B cell (primary cell): ENCODE results near the gene CYB5RL. TPM values are rescaled to one million over a fixed set of nuclear protein-coding genes. Genes with fewer than 3 reads are reported as not detected.

Experiments used
- ATAC-seq: fragments of 200-7000 bp; cut with Tn5 transposase; one replicate; pipeline ENCODE4 v1.10.0; 2021; ENCODE audit warnings: low read depth, mild to moderate bottlenecking, moderate number of reproducible peaks, moderate library complexity
- CTCF ChIA-PET: fragments of 350-600 bp; sonication (Branson Sonifier 250); formaldehyde crosslinking; loops from one replicate; lab custom pipeline; 2021; ENCODE audit warnings: antibody characterized with exemption, inconsistent platforms; lab: Charles Lee
- POLR2A ChIA-PET: fragments of 350-600 bp; sonication (Branson Sonifier 250); formaldehyde crosslinking; loops from one replicate; lab custom pipeline; 2021; ENCODE audit warnings: antibody characterized with exemption; lab: Charles Lee
- DNase-seq: peaks from one replicate; pipeline ENCODE4 v3.0.0; 2013
- H2AFZ ChIP-seq: 2 replicates; pipeline ENCODE4 v1.6.1; 2012; ENCODE audit warnings: mild to moderate bottlenecking, low read depth, low read length; ENCODE audit not compliant: insufficient read depth, poor library complexity, severe bottlenecking
- H3K27ac ChIP-seq, 2 donors: 1 replicate in 1 of 2; 2 replicates in 1 of 2; pipeline ENCODE4 v1.5.1; 2012 to 2013; ENCODE audit warnings: low read length in 2 of 2, mild to moderate bottlenecking in 2 of 2, moderate library complexity in 1 of 2
- H3K27me3 ChIP-seq, 4 experiments: fragments of 200-600 bp in 1 of 4; sonication (generic) in 1 of 4; replicated peaks in 1 of 4; 1 replicate in 2 of 4; 2 replicates in 2 of 4; pipeline versions ENCODE4 v1.6.1 to v1.7.0; 2013 to 2016; ENCODE audit warnings: low read length in 3 of 4, mild to moderate bottlenecking in 2 of 4, mixed read lengths in 1 of 4, moderate library complexity in 1 of 4; ENCODE audit not compliant: insufficient read depth in 4 of 4, control insufficient read depth in 3 of 4; ENCODE audit errors: control extremely low read depth in 1 of 4
- H3K36me3 ChIP-seq, 2 experiments: replicated peaks in 1 of 2; 1 replicate in 1 of 2; 2 replicates in 1 of 2; pipeline versions ENCODE4 v1.6.1 to v1.7.1; 2013; ENCODE audit warnings: low read length in 1 of 2; ENCODE audit not compliant: insufficient read depth in 2 of 2, control insufficient read depth in 1 of 2; ENCODE audit errors: control extremely low read depth in 1 of 2, extremely low read depth in 1 of 2
- H3K4me1 ChIP-seq, 2 donors: fragments of 200-600 bp in 1 of 2; sonication (generic) in 1 of 2; 1 replicate in 1 of 2; 2 replicates in 1 of 2; pipeline versions ENCODE4 v1.5.1 to v1.6.1; 2013 to 2017; ENCODE audit warnings: low read length in 2 of 2; ENCODE audit not compliant: control insufficient read depth in 2 of 2, insufficient read depth in 2 of 2
- H3K4me2 ChIP-seq: replicated peaks from 2 replicates; pipeline ENCODE3; 2012; ENCODE audit warnings: mild to moderate bottlenecking, low read depth, low read length; ENCODE audit not compliant: poor library complexity, severe bottlenecking
- H3K4me3 ChIP-seq, 5 experiments: fragments of 200-600 bp in 1 of 5; sonication (generic) in 1 of 5; 1 replicate in 3 of 5; 2 replicates in 2 of 5; pipeline versions ENCODE4 v1.5.1 to v1.7.0; 2011 to 2016; ENCODE audit warnings: low read length in 4 of 5, mild to moderate bottlenecking in 4 of 5, low read depth in 2 of 5, control low read depth in 1 of 5, moderate library complexity in 1 of 5; ENCODE audit not compliant: insufficient read depth in 1 of 5; ENCODE audit errors: control extremely low read depth in 1 of 5, extremely low read depth in 1 of 5
- H3K79me2 ChIP-seq: fragments of 200-600 bp; sonication (generic); one replicate; pipeline ENCODE4 v1.6.0; 2016; ENCODE audit warnings: low read length; ENCODE audit not compliant: control insufficient read depth, insufficient read depth
- H3K9ac ChIP-seq: fragments of 200-600 bp; sonication (generic); 2 replicates; pipeline ENCODE4 v1.6.1; 2017; ENCODE audit warnings: mild to moderate bottlenecking, low read length, moderate library complexity
- H3K9me3 ChIP-seq, 3 donors: one replicate each; pipeline versions ENCODE4 v1.6.1 to v1.7.1; 2013; ENCODE audit warnings: low read length in 2 of 3; ENCODE audit not compliant: control insufficient read depth in 2 of 3, insufficient read depth in 1 of 3; ENCODE audit errors: control extremely low read depth in 1 of 3
- H4K20me1 ChIP-seq: 2 replicates; pipeline ENCODE4 v1.6.0; 2012; ENCODE audit warnings: mild to moderate bottlenecking, low read length; ENCODE audit not compliant: insufficient read depth, control insufficient read depth, poor library complexity, severe bottlenecking
- H3K27ac Mint-ChIP-seq: one replicate; pipeline ENCODE4 v1.8.0; 2021; ENCODE audit warnings: mixed read lengths
- H3K27me3 Mint-ChIP-seq: one replicate; pipeline ENCODE4 v1.8.0; 2021; ENCODE audit warnings: mixed read lengths
- H3K4me1 Mint-ChIP-seq: one replicate; pipeline ENCODE4 v1.8.0; 2021; ENCODE audit warnings: mixed read lengths
- H3K4me3 Mint-ChIP-seq: one replicate; pipeline ENCODE4 v1.8.0; 2021; ENCODE audit warnings: mixed read lengths
- H3K9me3 Mint-ChIP-seq: one replicate; pipeline ENCODE4 v1.8.0; 2022; ENCODE audit warnings: mixed read lengths; ENCODE audit not compliant: insufficient read depth
- EZH2 ChIP-seq: IDR thresholded peaks from 2 replicates; pipeline ENCODE4 v1.6.1; 2012; ENCODE audit warnings: borderline replicate concordance, low read depth, mild to moderate bottlenecking, moderate library complexity, low read length; ENCODE audit not compliant: insufficient read depth, poor library complexity, severe bottlenecking
- WGBS: methylation state at CpG from one replicate; pipeline ENCODE4 v1.1.5; 2013; ENCODE audit warnings: missing lambda C conversion rate; ENCODE audit not compliant: insufficient coverage; 5-methylcytosine and 5-hydroxymethylcytosine counted together
- intact Hi-C: fragments of 100-400 bp; cut with micrococcal nuclease; formaldehyde crosslinking; loops from one replicate; pipeline ENCODE4 v1.10.0; 2022
- polyA plus RNA-seq: library from polyadenylated mRNA; depleted of rRNA; stranded (reverse); fragments of >200 nt; gene quantifications from 2 replicates; pipeline ENCODE4 v1.2.3, GENCODE V29; 2012
- total RNA-seq, 2 donors: library from RNA; stranded (reverse); fragments of 120-200 nt in 1 of 2; gene quantifications; 1 replicate in 1 of 2; 2 replicates in 1 of 2; pipeline versions ENCODE4 v1.2.3 to v1.2.4, GENCODE V29; 2013 to 2022
- TF ChIP-seq, protein P1 (sequence below): fragments of 200-600 bp; IDR thresholded peaks from one replicate; pipeline ENCODE4 v1.8.0; 2022; ENCODE audit warnings: antibody characterized with exemption, mild to moderate bottlenecking

The CYB5RL gene
- total and polyA plus RNA-seq, 2 donors (not counting 1 experiment from before 2014, with no cell fraction given), result 7.9 to 12.4 TPM

DNA sequence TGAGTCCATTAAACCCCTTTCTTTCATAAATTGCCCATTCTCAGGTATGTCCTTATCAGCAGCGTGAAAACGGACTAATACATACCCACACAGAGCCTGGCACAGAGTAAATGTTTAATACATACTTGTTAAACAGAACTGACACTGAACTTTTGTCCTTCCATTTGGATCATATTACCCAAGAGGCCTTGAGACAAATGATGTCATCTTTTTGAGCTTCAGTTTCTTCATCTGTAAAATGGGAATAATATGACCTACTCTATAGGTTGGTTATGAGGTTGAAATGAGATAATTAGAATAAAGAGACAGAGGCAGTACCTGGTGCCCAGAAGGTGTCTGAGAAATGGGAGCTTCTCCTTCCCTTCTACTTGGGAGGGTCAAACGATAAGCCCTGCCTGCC, 13.8 kb downstream of the CYB5RL start:
- H3K36me3 ChIP-seq, result peaks cover 0 to 8% of the 10 kb centered on the region in 2 experiments
- H3K9ac ChIP-seq, result no peak overlapping the region
- intact Hi-C loops, result no loop called here
- no peak for ATAC-seq
- Mint-ChIP-seq H3K27me3 (no peaks in the 10 kb centered on the region), H3K4me3 (no peak overlapping the region), H3K4me1 (no peaks in the 10 kb centered on the region), H3K27ac (no peak overlapping the region), H3K9me3 (no peaks in the 10 kb centered on the region)
- TF ChIP-seq, protein P1, sequence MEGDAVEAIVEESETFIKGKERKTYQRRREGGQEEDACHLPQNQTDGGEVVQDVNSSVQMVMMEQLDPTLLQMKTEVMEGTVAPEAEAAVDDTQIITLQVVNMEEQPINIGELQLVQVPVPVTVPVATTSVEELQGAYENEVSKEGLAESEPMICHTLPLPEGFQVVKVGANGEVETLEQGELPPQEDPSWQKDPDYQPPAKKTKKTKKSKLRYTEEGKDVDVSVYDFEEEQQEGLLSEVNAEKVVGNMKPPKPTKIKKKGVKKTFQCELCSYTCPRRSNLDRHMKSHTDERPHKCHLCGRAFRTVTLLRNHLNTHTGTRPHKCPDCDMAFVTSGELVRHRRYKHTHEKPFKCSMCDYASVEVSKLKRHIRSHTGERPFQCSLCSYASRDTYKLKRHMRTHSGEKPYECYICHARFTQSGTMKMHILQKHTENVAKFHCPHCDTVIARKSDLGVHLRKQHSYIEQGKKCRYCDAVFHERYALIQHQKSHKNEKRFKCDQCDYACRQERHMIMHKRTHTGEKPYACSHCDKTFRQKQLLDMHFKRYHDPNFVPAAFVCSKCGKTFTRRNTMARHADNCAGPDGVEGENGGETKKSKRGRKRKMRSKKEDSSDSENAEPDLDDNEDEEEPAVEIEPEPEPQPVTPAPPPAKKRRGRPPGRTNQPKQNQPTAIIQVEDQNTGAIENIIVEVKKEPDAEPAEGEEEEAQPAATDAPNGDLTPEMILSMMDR, result no peak
- no peak for TF ChIP-seq EZH2
- no peaks in the 10 kb centered on the region for H3K79me2 ChIP-seq
- no peaks in the 10 kb centered on the region for H3K9me3 ChIP-seq
- no peak overlapping the region for H3K4me3 ChIP-seq
- H3K4me1 ChIP-seq, result no peaks in the 10 kb centered on the region
- H3K27ac ChIP-seq, result no peak overlapping the region
- no peaks in the 10 kb centered on the region for H4K20me1 ChIP-seq
- no peak for DNase-seq
- H3K4me2 ChIP-seq, result no peak overlapping the region
- WGBS, result 94% methylated on average over 3 of the region's 3 CpGs
- no peaks in the 10 kb centered on the region for H3K27me3 ChIP-seq
- ChIA-PET POLR2A (no interaction called here), CTCF (no interaction called here)
- no peak overlapping the region for H2AFZ ChIP-seq

DNA sequence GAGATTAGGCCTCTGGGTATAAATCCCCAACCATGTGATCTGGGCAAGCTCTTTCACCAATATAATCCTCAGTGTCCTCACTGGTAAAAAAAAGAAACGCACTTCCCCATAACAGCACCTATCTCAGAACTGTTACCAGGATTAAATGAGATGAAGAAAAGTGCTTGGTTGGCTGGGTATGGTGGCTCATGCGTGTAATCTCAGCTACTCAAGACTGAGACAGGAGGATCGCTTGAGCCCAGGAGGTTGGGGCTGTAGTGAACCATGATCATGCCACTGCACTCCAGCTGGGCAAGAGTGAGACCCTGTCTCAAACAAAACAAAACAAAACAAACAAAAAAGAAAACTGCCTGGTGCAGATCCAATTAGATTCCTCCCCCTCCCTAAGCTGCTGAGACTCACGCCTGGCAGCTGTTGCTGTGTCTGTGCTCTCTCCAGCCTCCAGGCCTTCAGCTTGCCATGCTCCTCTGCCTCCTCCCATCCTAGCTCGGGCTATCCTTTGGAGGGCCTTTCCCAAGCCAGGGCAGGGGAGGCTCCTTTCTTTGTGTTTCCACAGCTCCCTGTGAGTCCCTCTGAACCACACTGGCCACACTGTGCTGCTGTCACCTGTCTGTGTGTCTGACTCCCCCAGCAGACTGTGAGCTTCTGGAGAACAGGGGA, 19.0 kb downstream of the CYB5RL start:
- Mint-ChIP-seq H3K4me1 (no peaks in the 10 kb centered on the region), H3K9me3 (no peaks in the 10 kb centered on the region), H3K27ac (no peak overlapping the region), H3K27me3 (no peaks in the 10 kb centered on the region), H3K4me3 (no peak overlapping the region)
- Histone ChIP-seq H3K4me3 (no peak overlapping the region), H3K79me2 (no peaks in the 10 kb centered on the region), H3K9ac (no peak overlapping the region), H3K36me3 (peaks cover 3 to 17% of the 10 kb centered on the region in 2 experiments), H3K27me3 (no peaks in the 10 kb centered on the region), H3K27ac (no peak overlapping the region), H4K20me1 (no peaks in the 10 kb centered on the region), H3K9me3 (no peaks in the 10 kb centered on the region), H2AFZ (no peak overlapping the region), H3K4me1 (no peaks in the 10 kb centered on the region), H3K4me2 (no peak overlapping the region)
- 100% methylated on average over 4 of the region's 5 CpGs for WGBS
- ChIA-PET CTCF (interaction anchor here (0.6 to 1.4 kb wide), 3 partner anchors 227 to 311 kb away, joined by 3 to 10 read pairs (median 5); no protein-coding TSS in a partner anchor), POLR2A (no interaction called here)
- DNase-seq (no peak), ATAC-seq (no peak)
- intact Hi-C loops, result loop anchor here (5.0 kb wide), 1 partner anchor 306 kb away; no protein-coding TSS in a partner anchor
- no peak for TF ChIP-seq EZH2
- TF ChIP-seq, protein P1, result no peak
